GM03348 (cell line): ENCODE data around the gene KCNA3.

Experiments used
- DNase-seq: peaks from one replicate; pipeline ENCODE4 v3.0.0; 2012; ENCODE audit warnings: low spot score

KCNA3 gene

GRCh38 chr1:110674337-110675059 is at the start of gene KCNA3:
Gene KCNA3, minus strand, starts transcription at chr1:110674940. Its CDS starts 131 bp downstream, at chr1:110674809.
- DNase-seq, result peak; percentile 16

GRCh38 chr1:110722807-110723206 is 48.1 kb upstream of the KCNA3 start:
- DNase-seq, result no peak

GRCh38 chr1:110719908-110720307 is 45.2 kb upstream of the KCNA3 start:
- DNase-seq, result no peak

- no peak for DNase-seq
Measured at GRCh38 chr1:110718452-110718851, 43.7 kb upstream of the KCNA3 start.

- no peak for DNase-seq
Measured at GRCh38 chr1:110717179-110717578, 42.4 kb upstream of the KCNA3 start.

GRCh38 chr1:110714374-110714995 is 39.7 kb upstream of the KCNA3 start:
- DNase-seq, result no peak

- no peak for DNase-seq
Measured at GRCh38 chr1:110713221-110713620, 38.5 kb upstream of the KCNA3 start.

- no peak for DNase-seq
Measured at GRCh38 chr1:110710314-110710713, 35.6 kb upstream of the KCNA3 start.

- DNase-seq, result no peak
Measured at GRCh38 chr1:110708974-110709440, 34.3 kb upstream of the KCNA3 start.

GRCh38 chr1:110707232-110707631 is 32.5 kb upstream of the KCNA3 start:
- no peak for DNase-seq

GRCh38 chr1:110706621-110707020 is 31.9 kb upstream of the KCNA3 start:
- no peak for DNase-seq

- DNase-seq, result no peak
Measured at GRCh38 chr1:110702260-110702659, 27.5 kb upstream of the KCNA3 start.

- no peak for DNase-seq
Measured at GRCh38 chr1:110700767-110701166, 26.0 kb upstream of the KCNA3 start.

GRCh38 chr1:110697606-110698005 is 22.9 kb upstream of the KCNA3 start:
- DNase-seq, result no peak

GRCh38 chr1:110696818-110697217 is 22.1 kb upstream of the KCNA3 start:
- DNase-seq, result no peak

- no peak for DNase-seq
Measured at GRCh38 chr1:110690709-110691365, 16.1 kb upstream of the KCNA3 start.

GRCh38 chr1:110689868-110690267 is 15.1 kb upstream of the KCNA3 start:
- DNase-seq, result no peak

GRCh38 chr1:110688514-110688913 is 13.8 kb upstream of the KCNA3 start:
- no peak for DNase-seq

GRCh38 chr1:110687250-110687649 is 12.5 kb upstream of the KCNA3 start:
- DNase-seq, result peak; percentile 28

GRCh38 chr1:110686188-110686587 is 11.4 kb upstream of the KCNA3 start:
- no peak for DNase-seq

GRCh38 chr1:110684491-110684890 is 9.8 kb upstream of the KCNA3 start:
- no peak for DNase-seq

- DNase-seq, result no peak
Measured at GRCh38 chr1:110682898-110683297, 8.2 kb upstream of the KCNA3 start.
